ENCODE results near the gene SH2D7. TPM values are rescaled to one million over a fixed set of nuclear protein-coding genes. Genes with fewer than 3 reads are reported as not detected.

SH2D7 gene
- total RNA-seq, 1 experiment from 2014 or later, result not detected

DNA sequence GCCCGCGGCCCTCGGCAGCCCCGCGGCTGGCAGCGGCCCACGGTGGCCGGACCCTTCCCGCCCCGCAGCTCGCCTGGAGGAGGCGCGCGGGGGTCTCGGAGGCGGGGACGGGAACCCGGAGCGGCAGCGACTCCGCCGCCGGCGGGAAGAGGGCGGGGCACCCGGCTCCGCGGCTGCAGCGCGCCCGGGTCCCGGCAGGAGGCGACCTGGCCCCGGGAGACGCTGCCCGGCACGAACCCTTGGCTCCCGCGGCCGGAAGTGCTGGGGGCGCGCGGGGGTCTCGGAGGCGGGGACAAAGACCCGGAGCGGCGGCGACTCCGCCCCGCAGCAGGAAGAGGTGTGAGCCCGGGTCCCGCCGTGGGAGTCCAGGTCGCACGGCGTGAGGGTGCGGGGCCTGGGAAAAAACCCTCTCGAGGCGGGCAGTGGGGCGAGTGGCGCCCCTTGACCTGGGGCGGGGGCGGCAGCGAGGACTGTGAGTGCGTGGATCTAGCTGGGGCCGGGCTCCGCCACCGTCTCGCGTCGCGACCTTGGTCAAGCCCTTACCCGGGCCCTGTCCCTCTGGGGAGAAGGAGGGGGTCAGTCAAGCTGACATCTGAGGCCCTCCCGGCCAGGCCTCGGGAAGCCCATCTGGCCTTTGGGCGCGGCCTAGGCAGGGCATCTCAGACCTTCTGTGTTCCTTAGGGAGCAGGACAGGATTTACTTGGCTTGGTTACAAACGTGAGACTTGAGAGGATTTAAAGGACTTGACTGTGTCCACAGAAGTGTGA is 39.1 kb downstream of the SH2D7 start, which contains the start of gene CIB2:
Gene CIB2, minus strand, starts transcription at position 151 of the 767 bp plus-strand sequence. CDS start 230 bp downstream, outside the sequence.
- in situ Hi-C loops (cut with HindIII; ENCODE audit: low pct_unique_long_range_greater_than_20kb, low sequenced_read_pairs) (loop anchor here (25.0 kb wide), 1 partner anchor 131 kb away; the partner anchor contains the start of gene DNAJA4), intact Hi-C loops (cut with micrococcal nuclease; ENCODE audit: unreplicated experiment) (loop anchor here (5.0 kb wide), 1 partner anchor 111 kb away; no protein-coding TSS in a partner anchor)
- H3K36me3 ChIP-seq (ENCODE audit: control insufficient read depth, insufficient read depth, low read length), result no peaks in the 10 kb centered on the region
- peak within 1 kb of the TSS; percentile 90 for H3K27ac ChIP-seq (ENCODE audit: low read length)
- peaks cover 3% of the 10 kb centered on the region; the same call in 1 of the 2 replicates for H3K4me1 ChIP-seq (ENCODE audit: control insufficient read depth, insufficient read depth, low read length)
- no peak for DNase-seq (ENCODE audit: low read depth, low spot score)
- TF ChIP-seq TCF7L2 (IDR thresholded peaks at IDR 0.05; ENCODE audit: low read depth, low read length), result no peak; the same call in 1 of the 2 replicates
- TF ChIP-seq, protein P1, sequence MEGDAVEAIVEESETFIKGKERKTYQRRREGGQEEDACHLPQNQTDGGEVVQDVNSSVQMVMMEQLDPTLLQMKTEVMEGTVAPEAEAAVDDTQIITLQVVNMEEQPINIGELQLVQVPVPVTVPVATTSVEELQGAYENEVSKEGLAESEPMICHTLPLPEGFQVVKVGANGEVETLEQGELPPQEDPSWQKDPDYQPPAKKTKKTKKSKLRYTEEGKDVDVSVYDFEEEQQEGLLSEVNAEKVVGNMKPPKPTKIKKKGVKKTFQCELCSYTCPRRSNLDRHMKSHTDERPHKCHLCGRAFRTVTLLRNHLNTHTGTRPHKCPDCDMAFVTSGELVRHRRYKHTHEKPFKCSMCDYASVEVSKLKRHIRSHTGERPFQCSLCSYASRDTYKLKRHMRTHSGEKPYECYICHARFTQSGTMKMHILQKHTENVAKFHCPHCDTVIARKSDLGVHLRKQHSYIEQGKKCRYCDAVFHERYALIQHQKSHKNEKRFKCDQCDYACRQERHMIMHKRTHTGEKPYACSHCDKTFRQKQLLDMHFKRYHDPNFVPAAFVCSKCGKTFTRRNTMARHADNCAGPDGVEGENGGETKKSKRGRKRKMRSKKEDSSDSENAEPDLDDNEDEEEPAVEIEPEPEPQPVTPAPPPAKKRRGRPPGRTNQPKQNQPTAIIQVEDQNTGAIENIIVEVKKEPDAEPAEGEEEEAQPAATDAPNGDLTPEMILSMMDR (IDR thresholded peaks at IDR 0.05), result peak; percentile 96
- 0 out of 2 replicates have a peak, but pooled peaks have one; percentile 36 for TF ChIP-seq SIN3A (IDR thresholded peaks at IDR 0.05; ENCODE audit: borderline replicate concordance, insufficient read depth, low read depth, low read length)
- TF ChIP-seq POLR2AphosphoS5 (IDR thresholded peaks at IDR 0.05; ENCODE audit: low read depth, low read length), result peak; percentile 53
- TF ChIP-seq, protein P2, sequence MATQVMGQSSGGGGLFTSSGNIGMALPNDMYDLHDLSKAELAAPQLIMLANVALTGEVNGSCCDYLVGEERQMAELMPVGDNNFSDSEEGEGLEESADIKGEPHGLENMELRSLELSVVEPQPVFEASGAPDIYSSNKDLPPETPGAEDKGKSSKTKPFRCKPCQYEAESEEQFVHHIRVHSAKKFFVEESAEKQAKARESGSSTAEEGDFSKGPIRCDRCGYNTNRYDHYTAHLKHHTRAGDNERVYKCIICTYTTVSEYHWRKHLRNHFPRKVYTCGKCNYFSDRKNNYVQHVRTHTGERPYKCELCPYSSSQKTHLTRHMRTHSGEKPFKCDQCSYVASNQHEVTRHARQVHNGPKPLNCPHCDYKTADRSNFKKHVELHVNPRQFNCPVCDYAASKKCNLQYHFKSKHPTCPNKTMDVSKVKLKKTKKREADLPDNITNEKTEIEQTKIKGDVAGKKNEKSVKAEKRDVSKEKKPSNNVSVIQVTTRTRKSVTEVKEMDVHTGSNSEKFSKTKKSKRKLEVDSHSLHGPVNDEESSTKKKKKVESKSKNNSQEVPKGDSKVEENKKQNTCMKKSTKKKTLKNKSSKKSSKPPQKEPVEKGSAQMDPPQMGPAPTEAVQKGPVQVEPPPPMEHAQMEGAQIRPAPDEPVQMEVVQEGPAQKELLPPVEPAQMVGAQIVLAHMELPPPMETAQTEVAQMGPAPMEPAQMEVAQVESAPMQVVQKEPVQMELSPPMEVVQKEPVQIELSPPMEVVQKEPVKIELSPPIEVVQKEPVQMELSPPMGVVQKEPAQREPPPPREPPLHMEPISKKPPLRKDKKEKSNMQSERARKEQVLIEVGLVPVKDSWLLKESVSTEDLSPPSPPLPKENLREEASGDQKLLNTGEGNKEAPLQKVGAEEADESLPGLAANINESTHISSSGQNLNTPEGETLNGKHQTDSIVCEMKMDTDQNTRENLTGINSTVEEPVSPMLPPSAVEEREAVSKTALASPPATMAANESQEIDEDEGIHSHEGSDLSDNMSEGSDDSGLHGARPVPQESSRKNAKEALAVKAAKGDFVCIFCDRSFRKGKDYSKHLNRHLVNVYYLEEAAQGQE (IDR thresholded peaks at IDR 0.05; ENCODE audit: insufficient read depth in 1 of 2, low read depth in 2 of 2, low read length in 1 of 2), result no peak
- BruUV-seq (replicated peaks), result TSS peak; percentile 77
- H3K9me3 ChIP-seq (ENCODE audit: control insufficient read depth, insufficient read depth, low read depth, low read length), result no peaks in the 10 kb centered on the region
- peak within 1 kb of the TSS; percentile 68 to 78 for H3K4me3 ChIP-seq (ENCODE audit: low read depth in 2 of 2, low read length in 2 of 2)
- H3K27me3 ChIP-seq (ENCODE audit: control insufficient read depth, insufficient read depth, low read length), result no peaks in the 10 kb centered on the region
- POLR2A ChIA-PET, result interaction anchor here (0.5 to 0.7 kb wide), 3 partner anchors 11 to 168 kb away, joined by 3 to 7 read pairs (median 4); partner anchors contain the start of gene SKIC8
- ATAC-seq, result peak; percentile 93
- CTCF ChIA-PET, result interaction anchor here (0.6 to 1.0 kb wide), 4 partner anchors 23 to 1316 kb away, joined by 3 to 5 read pairs (median 3); no protein-coding TSS in a partner anchor

DNA sequence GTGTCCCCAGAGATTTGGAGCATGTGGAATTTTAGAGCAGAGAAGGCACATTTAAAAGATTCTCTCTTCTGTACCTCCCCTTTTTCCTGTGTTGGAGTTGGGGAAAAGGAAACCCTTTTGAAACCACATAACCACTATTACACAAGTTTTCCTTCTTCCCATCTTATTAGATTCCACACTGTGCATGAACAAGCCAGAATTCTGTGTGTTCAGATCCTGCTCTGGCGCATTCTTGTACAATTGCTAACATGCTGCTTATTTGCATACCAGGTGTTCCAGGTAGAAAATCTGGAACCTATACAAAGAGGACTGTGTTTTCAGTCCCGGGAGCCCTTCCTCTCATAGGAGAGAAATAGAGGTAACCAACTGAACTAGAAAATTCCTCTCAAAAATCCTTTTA is 41.4 kb downstream of the SH2D7 start:
- CTCF ChIA-PET, result no interaction called here
- H3K27me3 ChIP-seq (ENCODE audit: control insufficient read depth, insufficient read depth, low read length), result no peaks in the 10 kb centered on the region
- DNase-seq (ENCODE audit: low read depth, low spot score) (no peak), ATAC-seq (no peak)
- no peak overlapping the region for H3K27ac ChIP-seq (ENCODE audit: low read length)
- peaks cover 3% of the 10 kb centered on the region; the same call in 1 of the 2 replicates for H3K4me1 ChIP-seq (ENCODE audit: control insufficient read depth, insufficient read depth, low read length)
- no peak overlapping the region for H3K4me3 ChIP-seq (ENCODE audit: low read depth in 2 of 2, low read length in 2 of 2)
- in situ Hi-C loops (cut with HindIII; ENCODE audit: low pct_unique_long_range_greater_than_20kb, low sequenced_read_pairs), result loop anchor here (25.0 kb wide), 1 partner anchor 128 kb away; the partner anchor contains the start of gene DNAJA4
- no peaks in the 10 kb centered on the region for H3K36me3 ChIP-seq (ENCODE audit: control insufficient read depth, insufficient read depth, low read length)
- TF ChIP-seq SIN3A (IDR thresholded peaks at IDR 0.05; ENCODE audit: borderline replicate concordance, insufficient read depth, low read depth, low read length) (no peak), POLR2AphosphoS5 (IDR thresholded peaks at IDR 0.05; ENCODE audit: low read depth, low read length) (no peak), TCF7L2 (IDR thresholded peaks at IDR 0.05; ENCODE audit: low read depth, low read length) (no peak)
- TF ChIP-seq, protein P1 (IDR thresholded peaks at IDR 0.05), result no peak
- TF ChIP-seq, protein P2 (IDR thresholded peaks at IDR 0.05; ENCODE audit: insufficient read depth in 1 of 2, low read depth in 2 of 2, low read length in 1 of 2), result no peak
- no peaks in the 10 kb centered on the region for H3K9me3 ChIP-seq (ENCODE audit: control insufficient read depth, insufficient read depth, low read depth, low read length)
- no TSS peak for BruUV-seq (replicated peaks)
- intact Hi-C loops (cut with micrococcal nuclease; ENCODE audit: unreplicated experiment), result loop anchor here (5.0 kb wide), 1 partner anchor 108 kb away; no protein-coding TSS in a partner anchor
- POLR2A ChIA-PET, result interaction anchor here (0.7 kb wide), 1 partner anchor 106 kb away, joined by 6 read pairs; no protein-coding TSS in a partner anchor

Data from Panc1 (cell line).